GM19328 (cell line): ENCODE data around the gene DTWD1.
"Not testable (repeated sequence)": the region's sequence is repeated elsewhere in the genome, so short reads cannot be mapped to it uniquely, and the experiment has no call there.

Experiments used
- ATAC-seq: cut with Tn5 transposase; IDR thresholded peaks from one replicate; pipeline ENCODE4 v1.9.1; 2021; ENCODE audit warnings: mild to moderate bottlenecking, moderate library complexity; ENCODE audit not compliant: unreplicated experiment

The DTWD1 gene

GRCh38 chr15:49645941-49646340, 25.1 kb downstream of the DTWD1 start:
- no peak for ATAC-seq

DNA sequence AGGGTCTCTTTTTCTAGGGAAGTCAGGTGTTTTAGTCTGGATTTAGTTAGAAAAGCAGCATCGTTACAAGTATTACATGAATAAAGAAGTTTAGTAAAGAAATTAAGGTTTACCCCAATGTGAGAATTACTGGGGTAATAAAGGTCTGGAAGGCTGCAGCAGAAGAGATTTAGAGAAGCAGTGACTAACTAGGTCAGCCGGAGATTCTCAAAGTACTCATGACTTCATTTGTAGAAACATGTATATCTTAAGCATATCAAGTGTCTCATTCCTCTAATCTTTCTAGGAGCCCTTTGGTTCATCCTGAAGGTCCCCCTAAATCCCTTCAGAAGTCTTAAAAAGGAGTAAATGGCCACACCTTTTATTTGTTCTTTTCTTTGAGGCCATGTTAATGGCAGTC, 26.0 kb downstream of the DTWD1 start:
- ATAC-seq, result no peak

DNA sequence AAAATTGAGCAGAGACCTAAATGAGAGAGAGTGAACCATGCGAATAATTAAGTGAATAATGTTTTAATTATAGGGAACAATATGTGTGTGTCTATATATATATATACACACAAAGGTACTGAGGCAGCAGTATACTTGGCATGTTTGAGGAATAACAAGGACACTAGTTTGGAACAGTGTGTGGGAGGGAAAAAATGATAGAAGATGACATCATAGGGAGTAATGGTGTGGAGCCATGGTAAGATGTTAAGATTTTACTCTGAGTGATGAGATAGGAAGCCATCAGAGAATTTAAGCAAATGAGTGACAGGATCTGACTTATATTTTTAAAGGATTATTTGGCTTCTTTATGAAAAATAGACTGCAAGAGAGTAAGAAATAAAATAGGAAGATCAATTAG, 29.1 kb downstream of the DTWD1 start:
- ATAC-seq, result no peak

GRCh38 chr15:49650676-49651075, 29.8 kb downstream of the DTWD1 start:
- ATAC-seq, result no peak

- ATAC-seq, result no peak
Observed at GRCh38 chr15:49652922-49653321, 32.1 kb downstream of the DTWD1 start.

DNA sequence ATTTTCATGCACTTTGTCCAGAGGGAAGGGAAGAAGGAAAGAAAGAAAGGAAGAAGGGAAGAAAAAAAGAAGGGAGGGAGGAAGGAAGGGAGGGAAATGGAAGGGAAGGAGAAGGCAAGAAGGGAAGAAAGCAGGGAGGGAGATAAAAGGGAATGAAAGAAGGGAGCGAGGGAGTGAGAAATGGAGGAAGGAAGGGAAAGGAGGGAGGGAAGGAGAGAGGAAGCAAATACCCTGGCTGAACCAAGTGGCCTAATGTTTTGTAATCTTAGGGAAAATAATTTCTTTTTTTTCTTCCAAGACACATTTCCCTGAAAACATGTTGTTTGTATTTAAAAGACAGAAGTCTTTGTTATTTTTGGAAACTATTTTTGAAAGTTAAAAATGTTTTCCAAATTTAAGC, 35.9 kb downstream of the DTWD1 start:
- no peak for ATAC-seq

DNA sequence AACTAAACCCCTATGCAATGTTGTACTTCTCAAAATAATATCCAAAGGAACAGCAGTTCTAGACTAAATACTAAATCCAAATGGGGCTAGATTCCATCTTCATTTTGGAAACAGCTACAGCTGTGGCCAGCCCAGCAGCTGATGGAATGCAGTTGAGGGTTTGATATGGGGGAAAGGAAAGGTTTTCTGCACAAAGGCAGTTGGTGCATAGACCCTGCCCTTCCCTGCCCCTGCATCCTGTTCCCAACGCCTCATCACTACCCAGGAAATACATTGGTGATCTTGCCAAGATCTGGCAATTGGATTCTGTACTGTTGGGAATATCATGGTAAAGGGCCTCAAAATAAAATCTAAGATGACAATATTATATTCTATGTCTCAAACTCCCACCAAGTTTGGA, 43.9 kb downstream of the DTWD1 start:
- no peak for ATAC-seq

- not testable (repeated sequence) for ATAC-seq
Observed at GRCh38 chr15:49666486-49666885, 45.6 kb downstream of the DTWD1 start.

DNA sequence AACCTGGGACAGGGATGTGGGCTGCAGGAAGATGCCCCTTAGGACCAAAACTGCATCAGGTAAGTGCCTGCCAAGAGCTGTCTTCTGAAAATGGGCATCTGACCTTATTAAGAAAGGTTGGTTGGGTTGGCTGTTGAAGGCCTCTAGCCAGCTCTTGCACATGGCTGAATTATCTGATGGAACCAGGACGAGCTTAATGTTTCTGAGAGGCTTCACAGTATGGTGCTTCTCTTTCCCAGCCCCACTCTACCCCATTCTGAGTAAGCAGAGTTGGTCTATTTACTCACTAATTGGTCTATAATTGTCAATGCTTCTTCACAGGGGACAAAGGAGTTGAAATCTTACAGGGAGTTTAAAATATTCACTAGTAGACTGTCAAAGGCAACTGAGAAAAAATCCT, 48.4 kb downstream of the DTWD1 start:
- ATAC-seq, result no peak

DNA sequence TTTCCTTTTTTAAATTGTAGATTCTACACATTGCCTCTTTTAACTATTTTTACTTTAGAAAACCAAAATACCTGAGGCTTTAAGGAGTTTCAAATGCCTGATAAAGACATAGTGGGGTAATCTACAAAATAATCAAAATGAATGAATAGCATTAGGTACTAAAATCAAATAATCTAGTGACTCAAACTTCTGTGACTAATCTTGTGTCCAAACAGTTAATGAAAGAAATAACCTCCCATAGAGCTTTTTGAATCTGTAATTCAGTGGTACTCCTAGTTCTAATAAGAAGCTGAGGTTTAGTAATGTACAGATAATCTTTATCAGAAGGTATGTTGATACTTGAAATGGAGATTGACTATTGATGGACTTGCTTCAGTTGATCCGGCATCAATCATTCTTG, 53.0 kb downstream of the DTWD1 start:
- no peak for ATAC-seq

DNA sequence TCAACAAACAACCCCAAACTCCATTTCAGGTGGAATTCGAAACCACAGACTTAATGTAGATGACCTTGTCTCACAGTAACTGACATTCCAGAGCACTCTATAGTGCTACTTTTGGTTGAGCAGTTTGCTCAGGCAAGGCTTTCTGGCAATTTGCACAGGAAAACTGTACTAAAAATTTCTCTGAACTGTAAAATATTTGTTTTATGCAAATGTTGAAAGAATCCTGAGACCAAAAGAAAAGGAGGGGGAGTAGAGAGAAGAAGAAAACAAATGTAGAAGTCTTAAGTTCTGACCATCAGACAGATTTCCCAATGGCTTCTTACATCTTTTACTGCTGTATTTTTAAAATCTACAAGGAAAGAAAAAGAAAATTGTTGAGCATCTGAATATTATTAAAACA, 53.5 kb downstream of the DTWD1 start:
- ATAC-seq, result no peak

DNA sequence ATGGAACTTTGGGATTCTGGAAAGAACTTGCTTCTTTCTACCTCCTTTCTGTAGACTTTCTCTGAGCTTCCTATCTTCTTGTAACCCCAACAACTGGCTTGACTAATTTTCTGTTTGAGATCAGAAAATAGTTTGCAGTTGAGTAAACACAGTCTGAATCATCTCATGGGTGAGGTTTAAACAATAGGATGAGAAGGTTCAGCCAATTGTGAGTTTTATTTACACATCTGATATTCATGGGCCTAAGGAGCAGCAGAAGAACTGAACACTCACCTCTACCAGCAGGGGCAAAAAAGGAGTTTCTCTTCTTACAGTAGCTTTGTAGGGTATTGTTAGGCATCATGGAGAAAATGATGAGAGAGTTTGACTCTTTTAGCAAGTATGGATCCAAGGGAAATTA, 54.2 kb downstream of the DTWD1 start:
- no peak for ATAC-seq

GRCh38 chr15:49678655-49679054, 57.8 kb downstream of the DTWD1 start:
- no peak for ATAC-seq

GRCh38 chr15:49686599-49686998, 65.8 kb downstream of the DTWD1 start:
- ATAC-seq, result no peak

DNA sequence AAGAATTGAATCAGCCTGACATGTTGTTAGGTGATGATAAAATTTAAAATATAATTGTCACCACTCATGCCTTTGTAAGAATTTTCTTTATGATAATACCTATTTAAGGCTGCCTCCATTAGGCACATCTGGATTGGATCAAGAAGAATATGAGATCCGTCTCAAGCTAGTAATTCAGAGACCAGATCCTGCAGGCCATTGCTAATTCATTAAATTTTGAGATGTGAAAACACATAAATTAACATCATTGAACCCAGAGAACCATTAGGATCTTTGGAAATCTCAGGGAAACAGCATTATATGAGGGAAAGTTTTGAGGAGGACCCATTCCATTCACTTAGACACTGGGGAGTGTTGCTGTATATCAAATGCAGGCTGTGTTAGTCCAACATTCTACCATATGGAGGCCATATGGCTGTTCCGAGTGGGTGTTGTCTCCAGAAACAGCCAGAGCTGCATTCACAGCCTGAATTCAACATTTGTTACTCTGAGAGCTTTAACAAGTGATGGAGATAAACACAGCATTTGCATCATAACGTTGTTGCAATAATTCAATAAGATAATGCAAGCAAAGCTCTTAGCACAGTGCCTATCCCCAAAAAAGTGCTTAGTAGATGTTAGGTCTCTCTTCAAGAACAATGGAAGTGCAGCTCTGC, 67.4 kb downstream of the DTWD1 start:
- ATAC-seq, result no peak

DNA sequence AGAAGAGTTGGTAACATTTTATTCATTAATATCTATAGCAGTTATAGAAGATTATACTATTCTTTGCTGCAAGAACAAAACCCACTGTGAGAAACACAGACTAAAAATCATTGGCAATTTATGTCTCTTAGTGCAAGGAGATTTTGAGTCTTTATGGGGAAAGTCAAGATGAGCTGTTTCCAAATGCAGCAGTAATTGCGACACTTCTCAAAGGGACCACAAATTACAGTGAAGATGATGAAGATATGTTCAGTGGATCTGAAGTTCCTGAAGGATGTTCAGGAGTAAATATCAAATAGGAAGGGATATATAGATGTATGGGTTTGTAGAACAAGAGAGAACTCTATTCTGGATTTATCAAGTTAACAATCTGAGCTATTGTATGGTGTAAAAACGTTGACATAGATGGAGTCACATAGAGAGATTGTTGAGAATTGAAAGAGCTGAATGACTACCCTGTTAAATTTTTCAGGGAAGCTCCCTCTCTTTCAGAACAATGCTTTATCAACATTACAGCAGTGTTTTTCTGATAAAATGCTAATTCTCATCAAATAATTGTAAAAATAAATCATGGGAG, 71.8 kb downstream of the DTWD1 start:
- ATAC-seq, result no peak

DNA sequence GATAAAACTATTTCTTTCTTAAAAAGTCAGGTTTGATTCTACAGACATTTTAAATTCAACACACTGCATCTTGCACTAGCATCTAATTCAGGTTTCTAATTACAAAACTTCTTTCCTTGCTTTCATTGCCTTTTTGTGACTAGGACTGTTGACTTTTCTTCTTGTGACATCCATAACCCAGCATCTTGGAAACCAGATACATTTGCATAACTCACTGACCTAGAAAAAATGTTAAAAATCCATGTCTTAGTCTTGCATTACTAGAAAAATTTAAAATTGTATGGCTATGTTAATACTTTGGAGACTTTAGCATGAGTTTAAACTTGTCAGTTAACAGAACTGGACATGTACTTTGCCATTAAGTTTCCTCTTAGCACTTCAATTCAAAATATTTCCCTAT, 72.7 kb downstream of the DTWD1 start:
- ATAC-seq, result no peak

GRCh38 chr15:49696433-49696832, 75.6 kb downstream of the DTWD1 start:
- ATAC-seq, result no peak

DNA sequence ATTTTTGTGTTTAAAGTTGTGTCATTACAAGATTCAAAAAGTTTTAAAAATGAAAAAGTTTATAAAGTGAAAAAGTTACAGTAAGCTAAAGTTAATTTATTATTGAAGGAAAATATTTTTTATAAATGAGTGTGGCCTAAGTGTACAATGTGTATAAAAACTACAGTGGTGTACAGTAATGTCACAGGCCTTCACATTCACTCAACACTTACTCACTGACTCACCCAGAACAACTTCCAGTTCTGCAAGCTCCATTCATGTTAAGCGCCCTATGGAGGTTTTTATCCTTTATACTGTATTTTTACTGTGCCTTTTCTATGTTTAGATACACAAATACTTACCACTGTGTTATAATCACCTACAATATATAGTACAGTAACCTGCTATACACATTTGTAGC, 76.3 kb downstream of the DTWD1 start:
- ATAC-seq, result no peak

GRCh38 chr15:49702982-49703381, 82.1 kb downstream of the DTWD1 start:
- not testable (repeated sequence) for ATAC-seq
